HS-5 (cell line): Measurements from ENCODE around the gene IL9.

Experiments used
- DNase-seq: peaks from one replicate; pipeline ENCODE4 v3.0.0-alpha.2; 2012; ENCODE audit warnings: low read depth

The IL9 gene

GRCh38 chr5:135895474-135896006, at the start of gene IL9:
TSS of gene IL9 (minus strand) at chr5:135895841. CDS start at chr5:135895816, 25 bp downstream.
- DNase-seq: no peak

- peak; percentile 59 for DNase-seq
These were observed 49.4 kb upstream of the IL9 start for GRCh38 chr5:135944967-135945560.

GRCh38 chr5:135944564-135944963, 48.9 kb upstream of the IL9 start:
- DNase-seq: no peak

GRCh38 chr5:135942202-135942771, 46.6 kb upstream of the IL9 start:
- DNase-seq: no peak

GRCh38 chr5:135941711-135942110, 46.1 kb upstream of the IL9 start:
- no peak for DNase-seq

- no peak for DNase-seq
These were observed 41.7 kb upstream of the IL9 start for GRCh38 chr5:135937245-135937911.

GRCh38 chr5:135934939-135935338, 39.3 kb upstream of the IL9 start:
- DNase-seq: no peak

GRCh38 chr5:135930949-135931295, 35.3 kb upstream of the IL9 start:
- no peak for DNase-seq

- DNase-seq: no peak
These were observed 34.6 kb upstream of the IL9 start for GRCh38 chr5:135930029-135930948.

GRCh38 chr5:135921388-135921787, 25.7 kb upstream of the IL9 start:
- peak; percentile 13 for DNase-seq

- no peak for DNase-seq
These were observed 24.6 kb upstream of the IL9 start for GRCh38 chr5:135920199-135920598.

- no peak for DNase-seq
These were observed 21.1 kb upstream of the IL9 start for GRCh38 chr5:135916638-135917263.

- no peak for DNase-seq
These were observed 19.9 kb upstream of the IL9 start for GRCh38 chr5:135915466-135916001.

- DNase-seq: no peak
These were observed 18.3 kb upstream of the IL9 start for GRCh38 chr5:135913713-135914626.

- DNase-seq: no peak
These were observed 9.5 kb upstream of the IL9 start for GRCh38 chr5:135905144-135905543.

GRCh38 chr5:135901633-135902032, 6.0 kb upstream of the IL9 start:
- no peak for DNase-seq

GRCh38 chr5:135900276-135900675, 4.6 kb upstream of the IL9 start:
- no peak for DNase-seq

GRCh38 chr5:135898651-135899050, 3.0 kb upstream of the IL9 start:
- no peak for DNase-seq

- no peak for DNase-seq
These were observed 852 bp downstream of the IL9 start for GRCh38 chr5:135894789-135895188.

- DNase-seq: no peak
These were observed 1.4 kb downstream of the IL9 start for GRCh38 chr5:135894276-135894675.

GRCh38 chr5:135891791-135892190, 3.9 kb downstream of the IL9 start:
- DNase-seq: no peak
